ENCODE data around the gene APP.

Gene APP

GRCh38 chr21:25836396-25836795 is 334.2 kb downstream of the APP start:
- H3K36me3 ChIP-seq (ENCODE audit: insufficient read depth, low read length) = no peaks in the 10 kb centered on the region
- no peak overlapping the region for H3K27ac ChIP-seq (ENCODE audit: low read depth, low read length)
- peaks cover 25% of the 10 kb centered on the region for H3K27me3 ChIP-seq (ENCODE audit: insufficient read depth, low read length)
- no peak overlapping the region for H2AFZ ChIP-seq (ENCODE audit: low read length, unreplicated experiment)
- no peaks in the 10 kb centered on the region for H3K79me2 ChIP-seq (ENCODE audit: control insufficient read depth, insufficient read depth, low read length, unreplicated experiment)
- no peaks in the 10 kb centered on the region for H3K4me1 ChIP-seq (ENCODE audit: control insufficient read depth, insufficient read depth, low read length, unreplicated experiment)
- no peak overlapping the region for H3K4me3 ChIP-seq (ENCODE audit: low read depth, low read length)

- Histone ChIP-seq H3K36me3 (ENCODE audit: insufficient read depth, low read length) (no peaks in the 10 kb centered on the region), H2AFZ (ENCODE audit: low read length, unreplicated experiment) (no peak overlapping the region), H3K27me3 (ENCODE audit: insufficient read depth, low read length) (peaks cover 5% of the 10 kb centered on the region; the same call in 1 of the 2 replicates), H3K4me3 (ENCODE audit: low read depth, low read length) (no peak overlapping the region), H3K4me1 (ENCODE audit: control insufficient read depth, insufficient read depth, low read length, unreplicated experiment) (no peaks in the 10 kb centered on the region), H3K79me2 (ENCODE audit: control insufficient read depth, insufficient read depth, low read length, unreplicated experiment) (no peaks in the 10 kb centered on the region), H3K27ac (ENCODE audit: low read depth, low read length) (no peak overlapping the region)
These were observed 336.2 kb downstream of the APP start for GRCh38 chr21:25834381-25834780.

GRCh38 chr21:25831300-25831960 is 339.1 kb downstream of the APP start:
- no peak overlapping the region for H3K27ac ChIP-seq (ENCODE audit: low read depth, low read length)
- no peak overlapping the region for H3K4me3 ChIP-seq (ENCODE audit: low read depth, low read length)
- no peaks in the 10 kb centered on the region for H3K36me3 ChIP-seq (ENCODE audit: insufficient read depth, low read length)
- peaks cover 10% of the 10 kb centered on the region; the same call in 1 of the 2 replicates for H3K27me3 ChIP-seq (ENCODE audit: insufficient read depth, low read length)
- H3K79me2 ChIP-seq (ENCODE audit: control insufficient read depth, insufficient read depth, low read length, unreplicated experiment) = no peaks in the 10 kb centered on the region
- H3K4me1 ChIP-seq (ENCODE audit: control insufficient read depth, insufficient read depth, low read length, unreplicated experiment) = no peaks in the 10 kb centered on the region
- H2AFZ ChIP-seq (ENCODE audit: low read length, unreplicated experiment) = no peak overlapping the region

All from ACC112 (cell line).